ENCODE measurements around the gene KIAA2012.

- TF ChIP-seq KLF9 (tag by site-specific recombination; IDR thresholded peaks at IDR 0.05; ENCODE audit: low read depth), result no peak
- TF ChIP-seq CTCF (tag by site-specific recombination; IDR thresholded peaks at IDR 0.05), result no peak
- no peak for TF ChIP-seq TRIM28 (IDR thresholded peaks at IDR 0.05; ENCODE audit: borderline replicate concordance, low read length)
- no peak for TF ChIP-seq ZNF121 (tag by site-specific recombination; IDR thresholded peaks at IDR 0.05)
- no peak for TF ChIP-seq ZNF24 (tag by site-specific recombination; IDR thresholded peaks at IDR 0.05)
- TF ChIP-seq ZNF214 (tag by site-specific recombination; IDR thresholded peaks at IDR 0.05; ENCODE audit: borderline replicate concordance), result no peak
- TF ChIP-seq KLF16 (tag by site-specific recombination; IDR thresholded peaks at IDR 0.05), result no peak
- no peak for TF ChIP-seq ZNF629 (tag by site-specific recombination; IDR thresholded peaks at IDR 0.05)
- TF ChIP-seq ZNF211 (tag by site-specific recombination; IDR thresholded peaks at IDR 0.05; ENCODE audit: low read depth), result no peak
Observed at GRCh38 chr2:202193881-202194353, 120.9 kb downstream of the KIAA2012 start.
